ENCODE results near the gene ERAS.

GRCh38 chrX:48818098-48818497 is 8.2 kb upstream of the ERAS start:
- TF ChIP-seq, protein P1, sequence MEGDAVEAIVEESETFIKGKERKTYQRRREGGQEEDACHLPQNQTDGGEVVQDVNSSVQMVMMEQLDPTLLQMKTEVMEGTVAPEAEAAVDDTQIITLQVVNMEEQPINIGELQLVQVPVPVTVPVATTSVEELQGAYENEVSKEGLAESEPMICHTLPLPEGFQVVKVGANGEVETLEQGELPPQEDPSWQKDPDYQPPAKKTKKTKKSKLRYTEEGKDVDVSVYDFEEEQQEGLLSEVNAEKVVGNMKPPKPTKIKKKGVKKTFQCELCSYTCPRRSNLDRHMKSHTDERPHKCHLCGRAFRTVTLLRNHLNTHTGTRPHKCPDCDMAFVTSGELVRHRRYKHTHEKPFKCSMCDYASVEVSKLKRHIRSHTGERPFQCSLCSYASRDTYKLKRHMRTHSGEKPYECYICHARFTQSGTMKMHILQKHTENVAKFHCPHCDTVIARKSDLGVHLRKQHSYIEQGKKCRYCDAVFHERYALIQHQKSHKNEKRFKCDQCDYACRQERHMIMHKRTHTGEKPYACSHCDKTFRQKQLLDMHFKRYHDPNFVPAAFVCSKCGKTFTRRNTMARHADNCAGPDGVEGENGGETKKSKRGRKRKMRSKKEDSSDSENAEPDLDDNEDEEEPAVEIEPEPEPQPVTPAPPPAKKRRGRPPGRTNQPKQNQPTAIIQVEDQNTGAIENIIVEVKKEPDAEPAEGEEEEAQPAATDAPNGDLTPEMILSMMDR (IDR thresholded peaks at IDR 0.05), result no peak
- TF ChIP-seq POLR2A (IDR thresholded peaks at IDR 0.05), result no peak
